ENCODE results near the gene GDPD3. TPM values are rescaled to one million over a fixed set of nuclear protein-coding genes. Genes with fewer than 3 reads are reported as not detected.
"Not testable (repeated sequence)": the region's sequence is repeated elsewhere in the genome, so short reads cannot be mapped to it uniquely, and the experiment has no call there.

GDPD3 gene
- total RNA-seq, 1 donor from 2014 or later, result 4.9 TPM

DNA sequence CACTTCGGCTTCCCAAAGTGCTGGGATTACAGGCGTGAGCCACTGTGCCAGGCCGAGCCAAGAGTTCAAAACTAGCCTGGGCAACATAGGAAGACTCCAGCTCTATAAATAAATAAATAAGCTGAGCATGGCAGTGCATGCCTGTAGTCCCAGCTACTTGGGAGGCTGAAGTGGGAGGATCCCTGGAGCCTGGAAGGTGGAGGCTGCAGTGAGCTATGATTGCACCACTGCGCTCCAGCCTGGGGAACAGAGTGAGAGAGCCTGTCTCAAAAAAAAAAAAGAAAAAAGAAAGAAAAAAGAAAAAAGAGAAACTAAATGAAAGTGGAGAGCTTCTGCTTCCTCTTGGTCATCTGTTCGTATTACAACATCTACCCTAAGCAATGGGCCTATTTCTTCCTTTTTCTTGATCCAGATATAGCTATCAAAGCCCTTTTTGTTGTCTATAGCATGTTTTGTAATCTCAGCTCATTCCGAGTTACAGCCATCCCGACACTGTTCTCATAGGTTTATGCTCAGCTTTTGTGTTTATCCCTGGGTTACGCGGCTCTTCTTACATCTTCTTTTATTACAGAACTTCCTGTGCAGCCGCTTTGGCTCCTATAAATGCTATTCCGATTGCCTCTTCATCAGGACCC lies 23.8 kb upstream of the GDPD3 start:
- H3K27me3 Mint-ChIP-seq (ENCODE audit: unreplicated experiment), result peaks cover 3% of the 10 kb centered on the region
- peaks cover 12% of the 10 kb centered on the region for H3K4me1 Mint-ChIP-seq (ENCODE audit: low read depth, unreplicated experiment)
- no peak for DNase-seq
- H3K4me3 Mint-ChIP-seq (ENCODE audit: unreplicated experiment), result peak overlapping the region; percentile 40
- H3K27ac Mint-ChIP-seq (ENCODE audit: unreplicated experiment), result peak overlapping the region; percentile 93
- TF ChIP-seq, protein P1, sequence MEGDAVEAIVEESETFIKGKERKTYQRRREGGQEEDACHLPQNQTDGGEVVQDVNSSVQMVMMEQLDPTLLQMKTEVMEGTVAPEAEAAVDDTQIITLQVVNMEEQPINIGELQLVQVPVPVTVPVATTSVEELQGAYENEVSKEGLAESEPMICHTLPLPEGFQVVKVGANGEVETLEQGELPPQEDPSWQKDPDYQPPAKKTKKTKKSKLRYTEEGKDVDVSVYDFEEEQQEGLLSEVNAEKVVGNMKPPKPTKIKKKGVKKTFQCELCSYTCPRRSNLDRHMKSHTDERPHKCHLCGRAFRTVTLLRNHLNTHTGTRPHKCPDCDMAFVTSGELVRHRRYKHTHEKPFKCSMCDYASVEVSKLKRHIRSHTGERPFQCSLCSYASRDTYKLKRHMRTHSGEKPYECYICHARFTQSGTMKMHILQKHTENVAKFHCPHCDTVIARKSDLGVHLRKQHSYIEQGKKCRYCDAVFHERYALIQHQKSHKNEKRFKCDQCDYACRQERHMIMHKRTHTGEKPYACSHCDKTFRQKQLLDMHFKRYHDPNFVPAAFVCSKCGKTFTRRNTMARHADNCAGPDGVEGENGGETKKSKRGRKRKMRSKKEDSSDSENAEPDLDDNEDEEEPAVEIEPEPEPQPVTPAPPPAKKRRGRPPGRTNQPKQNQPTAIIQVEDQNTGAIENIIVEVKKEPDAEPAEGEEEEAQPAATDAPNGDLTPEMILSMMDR (IDR thresholded peaks at IDR 0.05; ENCODE audit: partially characterized antibody, unreplicated experiment), result no peak
- H3K9me3 Mint-ChIP-seq (ENCODE audit: unreplicated experiment), result peaks cover 6% of the 10 kb centered on the region
- no peaks in the 10 kb centered on the region for H3K36me3 Mint-ChIP-seq (ENCODE audit: unreplicated experiment)

DNA sequence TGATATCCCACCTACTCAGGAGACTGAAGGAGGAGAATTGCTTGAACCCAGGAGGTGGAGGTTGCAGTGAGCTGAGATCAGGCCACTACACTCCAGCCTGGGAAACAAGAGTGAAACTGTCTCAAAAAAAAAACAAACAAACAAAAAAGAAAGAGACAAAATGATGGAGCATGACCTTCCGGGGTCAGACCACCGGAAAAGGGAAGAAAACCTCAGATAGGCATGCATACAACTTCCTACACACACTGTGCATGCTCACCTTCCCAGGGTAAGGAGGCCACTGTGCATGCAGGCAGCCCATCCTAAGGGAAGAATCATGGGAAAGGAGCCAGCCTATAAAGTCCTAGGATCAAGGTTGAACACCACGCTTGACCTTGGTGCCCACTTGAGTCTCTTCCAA lies 19.3 kb upstream of the GDPD3 start:
- no peak for DNase-seq
- peaks cover 1% of the 10 kb centered on the region for H3K27me3 Mint-ChIP-seq (ENCODE audit: unreplicated experiment)
- H3K4me3 Mint-ChIP-seq (ENCODE audit: unreplicated experiment), result no peak overlapping the region

DNA sequence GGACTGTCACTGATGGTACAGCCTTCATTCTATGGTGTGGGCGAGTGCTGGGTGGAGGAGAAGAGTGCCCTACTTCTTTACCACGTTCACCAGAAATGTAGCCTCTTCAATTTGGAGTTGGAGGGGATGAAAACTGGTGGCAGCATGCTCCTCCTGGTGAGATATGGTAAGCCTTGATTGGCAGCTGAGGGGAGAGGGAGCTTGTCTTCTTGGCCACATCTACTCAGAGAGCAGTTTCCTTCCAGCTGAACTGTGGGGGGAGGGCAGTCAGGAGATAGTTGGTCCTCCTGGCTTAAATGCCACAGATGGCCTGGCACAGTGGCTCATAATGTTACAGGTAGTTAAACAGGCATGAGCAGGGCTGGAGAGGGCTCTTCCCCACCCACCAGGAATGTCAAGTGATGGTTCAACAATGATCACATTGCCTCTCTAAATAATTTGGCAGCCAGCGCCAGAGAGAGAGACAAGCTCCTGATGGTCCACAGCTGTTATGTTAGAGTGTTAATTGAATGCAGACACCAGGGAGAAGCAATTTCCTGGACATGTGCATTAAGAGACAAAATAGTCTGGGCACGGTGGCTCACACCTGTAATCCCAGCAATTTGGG lies 18.6 kb upstream of the GDPD3 start:
- Mint-ChIP-seq H3K4me1 (ENCODE audit: low read depth, unreplicated experiment) (peaks cover 8% of the 10 kb centered on the region), H3K27me3 (ENCODE audit: unreplicated experiment) (peaks cover 1% of the 10 kb centered on the region), H3K36me3 (ENCODE audit: unreplicated experiment) (no peaks in the 10 kb centered on the region), H3K4me3 (ENCODE audit: unreplicated experiment) (no peak overlapping the region), H3K27ac (ENCODE audit: unreplicated experiment) (peak overlapping the region; percentile 38), H3K9me3 (ENCODE audit: unreplicated experiment) (no peaks in the 10 kb centered on the region)
- TF ChIP-seq, protein P1 (IDR thresholded peaks at IDR 0.05; ENCODE audit: partially characterized antibody, unreplicated experiment), result no peak
- no peak for DNase-seq

More for the DNA sequence above, 19.3 kb upstream of the GDPD3 start:
- H3K4me1 Mint-ChIP-seq (ENCODE audit: low read depth, unreplicated experiment), result peaks cover 12% of the 10 kb centered on the region
- no peaks in the 10 kb centered on the region for H3K36me3 Mint-ChIP-seq (ENCODE audit: unreplicated experiment)
- TF ChIP-seq, protein P1 (IDR thresholded peaks at IDR 0.05; ENCODE audit: partially characterized antibody, unreplicated experiment), result no peak
- peaks cover 3% of the 10 kb centered on the region for H3K9me3 Mint-ChIP-seq (ENCODE audit: unreplicated experiment)
- H3K27ac Mint-ChIP-seq (ENCODE audit: unreplicated experiment), result no peak overlapping the region

DNA sequence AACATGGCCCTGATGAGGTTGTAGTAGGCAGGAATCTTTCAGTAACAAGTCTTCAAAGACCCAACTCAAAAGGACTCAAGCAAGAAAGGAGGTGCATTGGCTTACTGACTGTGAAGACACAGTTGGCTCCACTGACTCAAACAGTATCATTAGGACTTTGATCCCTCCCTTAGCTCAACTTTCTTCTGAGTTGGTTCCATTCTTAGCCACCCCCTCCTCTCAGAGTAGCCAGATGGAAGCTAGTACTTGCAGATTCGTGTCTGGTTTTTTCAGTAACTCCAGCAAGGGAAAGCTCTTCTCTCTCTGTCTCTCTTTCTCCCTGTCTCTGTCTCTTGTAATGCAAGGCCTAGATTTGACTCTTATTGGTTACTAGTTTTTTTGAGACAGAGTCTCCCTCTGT lies 14.7 kb upstream of the GDPD3 start:
- no peaks in the 10 kb centered on the region for H3K36me3 Mint-ChIP-seq (ENCODE audit: unreplicated experiment)
- H3K27me3 Mint-ChIP-seq (ENCODE audit: unreplicated experiment), result peaks cover 7% of the 10 kb centered on the region
- no peak overlapping the region for H3K4me3 Mint-ChIP-seq (ENCODE audit: unreplicated experiment)

DNA sequence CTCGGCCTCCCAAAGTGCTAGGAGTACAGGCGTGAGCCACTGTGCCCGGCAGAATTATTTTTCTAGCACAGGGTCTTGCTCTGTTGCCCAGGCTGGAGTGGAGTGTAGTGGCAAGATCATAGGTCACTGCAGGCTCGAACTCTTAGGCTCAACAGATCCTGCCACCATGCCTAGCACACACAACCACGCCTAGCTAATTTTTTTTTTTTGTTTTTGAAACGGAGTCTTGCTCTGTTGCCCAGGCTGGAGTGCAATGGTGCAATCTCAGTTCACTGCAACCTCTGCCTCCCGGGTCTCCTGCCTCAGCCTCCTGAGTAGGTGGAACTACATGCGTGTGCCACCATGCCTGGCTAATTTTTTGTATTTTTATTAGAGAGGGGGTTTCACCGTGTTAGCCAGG lies 12.4 kb upstream of the GDPD3 start:
- H3K27me3 Mint-ChIP-seq (ENCODE audit: unreplicated experiment); H3K4me1 Mint-ChIP-seq (ENCODE audit: low read depth, unreplicated experiment); DNase-seq; H3K4me3 Mint-ChIP-seq (ENCODE audit: unreplicated experiment); H3K36me3 Mint-ChIP-seq (ENCODE audit: unreplicated experiment); H3K9me3 Mint-ChIP-seq (ENCODE audit: unreplicated experiment); H3K27ac Mint-ChIP-seq (ENCODE audit: unreplicated experiment): not testable (repeated sequence)

More for the DNA sequence above, 14.7 kb upstream of the GDPD3 start:
- H3K9me3 Mint-ChIP-seq (ENCODE audit: unreplicated experiment), result peaks cover 3% of the 10 kb centered on the region
- TF ChIP-seq, protein P1 (IDR thresholded peaks at IDR 0.05; ENCODE audit: partially characterized antibody, unreplicated experiment), result no peak
- peaks cover 10% of the 10 kb centered on the region for H3K4me1 Mint-ChIP-seq (ENCODE audit: low read depth, unreplicated experiment)
- no peak for DNase-seq
- no peak overlapping the region for H3K27ac Mint-ChIP-seq (ENCODE audit: unreplicated experiment)

Data from glutamatergic neuron (in vitro differentiated cells).